Neural cell (in vitro differentiated cells): ENCODE results near the gene DUSP2. TPM values are rescaled to one million over a fixed set of nuclear protein-coding genes. Genes with fewer than 3 reads are reported as not detected.

Experiments
- H2AFZ ChIP-seq: fragments of 200-600, 300-800 bp; sonication (generic), shearing (Covaris generic); 2 replicates; pipeline ENCODE4 v1.6.0; 2014; ENCODE audit warnings: low read depth, mild to moderate bottlenecking, antibody characterized with exemption, low read length, moderate library complexity
- H3F3A ChIP-seq: fragments of 200-600 bp; shearing (Covaris generic); 2 replicates; pipeline ENCODE4 v1.6.1; 2016; ENCODE audit warnings: mild to moderate bottlenecking, moderate library complexity, mixed read lengths, antibody characterized with exemption, low read length; ENCODE audit not compliant: insufficient read depth, poor library complexity, severe bottlenecking
- H3K27ac ChIP-seq: fragments of 200-600, 300-800 bp; sonication (generic), shearing (Covaris generic); 2 replicates; pipeline ENCODE4 v1.5.1; 2014; ENCODE audit warnings: mild to moderate bottlenecking, low read length, moderate library complexity
- H3K27me3 ChIP-seq: fragments of 300-800, 200-600 bp; sonication (generic), shearing (Covaris generic); 2 replicates; pipeline ENCODE4 v1.6.0; 2014; ENCODE audit warnings: mild to moderate bottlenecking, low read depth, low read length, moderate library complexity; ENCODE audit not compliant: insufficient read depth
- H3K36me3 ChIP-seq: fragments of 300-800, 200-600 bp; sonication (generic), shearing (Covaris generic); 2 replicates; pipeline ENCODE4 v1.5.1; 2014; ENCODE audit warnings: mild to moderate bottlenecking, antibody characterized with exemption, low read length, moderate library complexity; ENCODE audit not compliant: insufficient read depth
- H3K4me2 ChIP-seq: fragments of 300-800, 200-600 bp; sonication (generic), shearing (Covaris generic); 2 replicates; pipeline ENCODE4 v1.6.0; 2014; ENCODE audit warnings: mild to moderate bottlenecking, low read length
- H3K4me3 ChIP-seq: fragments of 300-800, 200-600 bp; sonication (generic), shearing (Covaris generic); 2 replicates; pipeline ENCODE4 v1.5.1; 2014; ENCODE audit warnings: mild to moderate bottlenecking, low read length, moderate library complexity
- H3K79me2 ChIP-seq: fragments of 200-600 bp; shearing (Covaris generic); replicated peaks from 2 replicates; pipeline ENCODE4 v1.6.0; 2014; ENCODE audit warnings: mild to moderate bottlenecking, low read length, moderate library complexity; ENCODE audit not compliant: insufficient read depth
- H3K9ac ChIP-seq: fragments of 300-800, 200-600 bp; sonication (generic), shearing (Covaris generic); 2 replicates; pipeline ENCODE4 v1.6.1; 2016; ENCODE audit warnings: mild to moderate bottlenecking, low read length, mixed read lengths
- H3K9me2 ChIP-seq: fragments of 200-600 bp; shearing (Covaris generic); 2 replicates; pipeline ENCODE4 v1.6.1; 2016; ENCODE audit warnings: mild to moderate bottlenecking, low read length, mixed read lengths; ENCODE audit not compliant: insufficient read depth
- H3K9me3 ChIP-seq: fragments of 200-600, 300-800 bp; sonication (generic), shearing (Covaris generic); 2 replicates; pipeline ENCODE4 v1.6.1; 2016; ENCODE audit warnings: mild to moderate bottlenecking, mixed run types, low read length, moderate library complexity, mixed read lengths
- H4K20me1 ChIP-seq: fragments of 200-600 bp; shearing (Covaris generic); 2 replicates; pipeline ENCODE4 v1.6.1; 2016; ENCODE audit warnings: mild to moderate bottlenecking, mixed run types; ENCODE audit not compliant: insufficient read depth
- EP300 ChIP-seq: fragments of 450-650 bp; conservative IDR thresholded peaks from 2 replicates; pipeline ENCODE4 v1.6.1; 2014; ENCODE audit warnings: antibody characterized with exemption, mild to moderate bottlenecking, moderate library complexity; ENCODE audit not compliant: poor library complexity, severe bottlenecking
- EZH2 ChIP-seq: fragments of 200-600, 300-800 bp; shearing (Covaris generic), sonication (generic); IDR thresholded peaks from 2 replicates; pipeline ENCODE4 v1.6.1; 2014; ENCODE audit warnings: antibody characterized with exemption, low read length, borderline replicate concordance, mild to moderate bottlenecking; ENCODE audit not compliant: insufficient read depth, poor library complexity, severe bottlenecking
- MXI1 ChIP-seq: fragments of 450-650 bp; conservative IDR thresholded peaks from 2 replicates; pipeline ENCODE4 v1.6.1; 2014; ENCODE audit warnings: antibody characterized with exemption, mild to moderate bottlenecking; ENCODE audit not compliant: poor library complexity, severe bottlenecking
- POLR2AphosphoS5 ChIP-seq: IDR thresholded peaks from 2 replicates; pipeline ENCODE4 v1.6.1; 2012
- RAD21 ChIP-seq: fragments of 450-650 bp; conservative IDR thresholded peaks from 2 replicates; pipeline ENCODE4 v1.6.1; 2014; ENCODE audit warnings: antibody characterized with exemption, mild to moderate bottlenecking, moderate library complexity
- SMC3 ChIP-seq: fragments of 450-650 bp; conservative IDR thresholded peaks from 2 replicates; pipeline ENCODE4 v1.6.1; 2014; ENCODE audit warnings: antibody characterized with exemption, mild to moderate bottlenecking, moderate library complexity; ENCODE audit not compliant: poor library complexity
- TAF1 ChIP-seq: IDR thresholded peaks from 2 replicates; pipeline ENCODE4 v1.6.1; 2012; ENCODE audit warnings: low read depth
- polyA plus RNA-seq: library from polyadenylated mRNA; depleted of rRNA; stranded (reverse); fragments of >200 nt; gene quantifications from 2 replicates; pipeline ENCODE4 v1.2.3, GENCODE V29; 2014
- TF ChIP-seq, protein P1 (sequence below): IDR thresholded peaks from 2 replicates; pipeline ENCODE4 v1.6.1; 2012; ENCODE audit warnings: borderline replicate concordance
- TF ChIP-seq, protein P2 (sequence below): fragments of 450-650 bp; IDR thresholded peaks from 2 replicates; pipeline ENCODE4 v1.5.1; 2014; ENCODE audit warnings: antibody characterized with exemption, mild to moderate bottlenecking, moderate library complexity; ENCODE audit not compliant: poor library complexity, severe bottlenecking

Gene DUSP2
- polyA plus RNA-seq, 1 donor from 2014 or later, result 2.1 TPM

DNA sequence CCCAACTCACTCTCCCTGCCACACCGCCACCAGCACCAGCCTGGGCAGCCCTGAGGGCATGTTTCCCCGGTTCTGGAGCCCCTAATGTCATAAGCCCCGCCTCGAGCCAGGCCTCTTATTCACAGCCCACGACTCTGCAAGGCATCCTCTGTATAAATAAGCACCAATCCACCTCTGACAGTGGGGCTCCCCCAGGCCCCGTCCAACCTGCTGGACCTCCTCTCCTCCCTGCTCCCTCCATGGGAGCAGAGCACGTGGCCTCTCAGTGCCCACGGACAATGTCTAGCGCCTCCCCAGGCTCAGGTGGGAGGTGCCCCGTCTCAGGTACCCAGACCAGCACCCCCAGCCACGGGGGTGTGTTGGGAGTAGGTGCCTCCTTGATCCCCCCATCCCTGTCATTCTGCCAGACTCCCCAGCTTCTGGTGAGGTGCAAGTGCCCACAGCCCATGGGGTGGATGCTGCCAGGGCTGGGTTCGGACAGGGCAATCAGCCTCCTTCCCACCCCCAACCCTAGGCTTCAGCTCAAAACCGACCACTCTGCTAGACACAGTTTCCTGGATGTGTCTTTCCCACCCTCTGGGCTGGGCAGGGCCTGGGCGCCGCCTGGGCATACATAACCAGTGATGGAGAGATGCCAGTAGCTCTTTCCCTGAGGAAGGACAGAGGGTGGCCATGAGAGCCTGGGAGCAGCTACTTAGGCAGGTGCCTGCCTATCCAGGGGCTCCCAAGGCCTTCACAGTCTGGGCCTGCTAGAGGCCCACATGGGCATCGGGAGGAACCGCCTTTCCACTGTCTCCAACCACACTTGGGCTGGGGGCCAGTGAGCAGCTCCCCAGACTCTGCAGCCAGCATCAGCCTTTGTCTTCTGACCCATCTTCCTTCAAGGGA is 27.3 kb downstream of the DUSP2 start:
- TF ChIP-seq POLR2AphosphoS5 (no peak), MXI1 (no peak), SMC3 (no peak), TAF1 (no peak), EP300 (no peak), EZH2 (no peak), RAD21 (no peak)
- TF ChIP-seq, protein P1, sequence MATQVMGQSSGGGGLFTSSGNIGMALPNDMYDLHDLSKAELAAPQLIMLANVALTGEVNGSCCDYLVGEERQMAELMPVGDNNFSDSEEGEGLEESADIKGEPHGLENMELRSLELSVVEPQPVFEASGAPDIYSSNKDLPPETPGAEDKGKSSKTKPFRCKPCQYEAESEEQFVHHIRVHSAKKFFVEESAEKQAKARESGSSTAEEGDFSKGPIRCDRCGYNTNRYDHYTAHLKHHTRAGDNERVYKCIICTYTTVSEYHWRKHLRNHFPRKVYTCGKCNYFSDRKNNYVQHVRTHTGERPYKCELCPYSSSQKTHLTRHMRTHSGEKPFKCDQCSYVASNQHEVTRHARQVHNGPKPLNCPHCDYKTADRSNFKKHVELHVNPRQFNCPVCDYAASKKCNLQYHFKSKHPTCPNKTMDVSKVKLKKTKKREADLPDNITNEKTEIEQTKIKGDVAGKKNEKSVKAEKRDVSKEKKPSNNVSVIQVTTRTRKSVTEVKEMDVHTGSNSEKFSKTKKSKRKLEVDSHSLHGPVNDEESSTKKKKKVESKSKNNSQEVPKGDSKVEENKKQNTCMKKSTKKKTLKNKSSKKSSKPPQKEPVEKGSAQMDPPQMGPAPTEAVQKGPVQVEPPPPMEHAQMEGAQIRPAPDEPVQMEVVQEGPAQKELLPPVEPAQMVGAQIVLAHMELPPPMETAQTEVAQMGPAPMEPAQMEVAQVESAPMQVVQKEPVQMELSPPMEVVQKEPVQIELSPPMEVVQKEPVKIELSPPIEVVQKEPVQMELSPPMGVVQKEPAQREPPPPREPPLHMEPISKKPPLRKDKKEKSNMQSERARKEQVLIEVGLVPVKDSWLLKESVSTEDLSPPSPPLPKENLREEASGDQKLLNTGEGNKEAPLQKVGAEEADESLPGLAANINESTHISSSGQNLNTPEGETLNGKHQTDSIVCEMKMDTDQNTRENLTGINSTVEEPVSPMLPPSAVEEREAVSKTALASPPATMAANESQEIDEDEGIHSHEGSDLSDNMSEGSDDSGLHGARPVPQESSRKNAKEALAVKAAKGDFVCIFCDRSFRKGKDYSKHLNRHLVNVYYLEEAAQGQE, result no peak
- TF ChIP-seq, protein P2, sequence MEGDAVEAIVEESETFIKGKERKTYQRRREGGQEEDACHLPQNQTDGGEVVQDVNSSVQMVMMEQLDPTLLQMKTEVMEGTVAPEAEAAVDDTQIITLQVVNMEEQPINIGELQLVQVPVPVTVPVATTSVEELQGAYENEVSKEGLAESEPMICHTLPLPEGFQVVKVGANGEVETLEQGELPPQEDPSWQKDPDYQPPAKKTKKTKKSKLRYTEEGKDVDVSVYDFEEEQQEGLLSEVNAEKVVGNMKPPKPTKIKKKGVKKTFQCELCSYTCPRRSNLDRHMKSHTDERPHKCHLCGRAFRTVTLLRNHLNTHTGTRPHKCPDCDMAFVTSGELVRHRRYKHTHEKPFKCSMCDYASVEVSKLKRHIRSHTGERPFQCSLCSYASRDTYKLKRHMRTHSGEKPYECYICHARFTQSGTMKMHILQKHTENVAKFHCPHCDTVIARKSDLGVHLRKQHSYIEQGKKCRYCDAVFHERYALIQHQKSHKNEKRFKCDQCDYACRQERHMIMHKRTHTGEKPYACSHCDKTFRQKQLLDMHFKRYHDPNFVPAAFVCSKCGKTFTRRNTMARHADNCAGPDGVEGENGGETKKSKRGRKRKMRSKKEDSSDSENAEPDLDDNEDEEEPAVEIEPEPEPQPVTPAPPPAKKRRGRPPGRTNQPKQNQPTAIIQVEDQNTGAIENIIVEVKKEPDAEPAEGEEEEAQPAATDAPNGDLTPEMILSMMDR, result no peak
- H3K27me3 ChIP-seq, result peaks cover 25% of the 10 kb centered on the region
- no peak overlapping the region for H2AFZ ChIP-seq
- peaks cover 9% of the 10 kb centered on the region for H3K9me3 ChIP-seq
- H3K4me3 ChIP-seq, result no peak overlapping the region
- no peak overlapping the region for H3K27ac ChIP-seq
- no peaks in the 10 kb centered on the region for H3K79me2 ChIP-seq
- H3K36me3 ChIP-seq, result no peaks in the 10 kb centered on the region
- no peaks in the 10 kb centered on the region for H3K9me2 ChIP-seq
- H3K4me2 ChIP-seq, result no peak overlapping the region
- H3F3A ChIP-seq, result no peaks in the 10 kb centered on the region
- H4K20me1 ChIP-seq, result no peaks in the 10 kb centered on the region
- H3K9ac ChIP-seq, result no peak overlapping the region

DNA sequence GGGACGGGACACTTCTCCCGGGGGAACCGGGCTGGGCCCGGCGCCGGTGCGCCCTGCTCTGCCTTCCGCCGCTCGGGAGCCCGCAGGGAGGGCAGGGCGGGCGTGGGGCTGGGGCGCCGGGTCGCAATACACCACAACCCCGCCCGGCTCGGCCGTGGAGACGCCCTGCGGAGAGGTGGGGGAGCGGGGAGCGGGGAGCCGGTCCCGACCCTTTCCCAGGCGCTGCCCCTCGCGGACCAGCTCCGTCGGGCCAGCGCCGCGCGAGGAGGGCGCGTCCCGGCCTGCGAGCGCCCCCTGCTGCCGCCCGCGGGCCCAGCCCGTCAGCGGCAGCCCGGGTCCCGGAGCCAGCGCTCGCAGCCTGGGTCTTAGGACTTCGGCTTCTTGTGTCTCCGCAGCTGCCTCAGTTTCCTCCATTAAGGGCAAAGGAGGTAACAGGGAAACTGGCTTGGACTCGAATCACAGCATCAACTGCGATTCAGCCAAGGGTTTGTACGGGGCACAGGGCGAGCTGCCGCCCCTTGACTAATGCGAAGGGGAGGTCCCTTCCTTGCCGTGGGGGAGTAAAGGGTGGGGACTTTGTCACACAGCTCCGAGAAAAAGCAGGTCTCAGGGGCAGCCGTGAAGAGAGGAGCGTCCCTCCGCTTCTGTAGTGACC is 28.2 kb downstream of the DUSP2 start:
- Histone ChIP-seq H4K20me1 (no peaks in the 10 kb centered on the region), H3K4me2 (no peak overlapping the region), H3K27me3 (peaks cover 25% of the 10 kb centered on the region), H3F3A (no peaks in the 10 kb centered on the region), H3K27ac (no peak overlapping the region), H3K79me2 (no peaks in the 10 kb centered on the region), H3K36me3 (no peaks in the 10 kb centered on the region), H3K4me3 (peak overlapping the region; percentile 60), H2AFZ (no peak overlapping the region), H3K9ac (peak overlapping the region; percentile 42), H3K9me2 (no peaks in the 10 kb centered on the region), H3K9me3 (peaks cover 9% of the 10 kb centered on the region)
- TF ChIP-seq SMC3 (peak; percentile 85), MXI1 (peak; percentile 43), RAD21 (peak; percentile 78)
- TF ChIP-seq, protein P1, result no peak
- TF ChIP-seq, protein P2, result peak; percentile 94
